Endodermal cell (in vitro differentiated cells): ENCODE measurements around the gene CACNA1F. TPM values are rescaled to one million over a fixed set of nuclear protein-coding genes. Genes with fewer than 3 reads are reported as not detected.

Experiments used
- DNase-seq: peaks from one replicate; pipeline ENCODE4 v3.0.0-alpha.2; 2017
- H3K27ac ChIP-seq: 2 replicates; pipeline ENCODE4 v1.5.1; 2013; ENCODE audit warnings: mild to moderate bottlenecking, low read depth, low read length, moderate library complexity
- H3K27me3 ChIP-seq: 2 replicates; pipeline ENCODE4 v1.6.1; 2013; ENCODE audit warnings: mild to moderate bottlenecking, low read length, moderate library complexity; ENCODE audit not compliant: insufficient read depth, control insufficient read depth, poor library complexity, severe bottlenecking
- H3K36me3 ChIP-seq: 2 replicates; pipeline ENCODE4 v1.7.0; 2013; ENCODE audit warnings: mild to moderate bottlenecking, low read length, moderate library complexity; ENCODE audit not compliant: control insufficient read depth, insufficient read depth
- H3K4me1 ChIP-seq: one replicate; pipeline ENCODE4 v1.7.0; 2013; ENCODE audit warnings: low read length; ENCODE audit not compliant: control insufficient read depth, insufficient read depth
- H3K4me3 ChIP-seq: 2 replicates; pipeline ENCODE4 v1.5.1; 2013; ENCODE audit warnings: mild to moderate bottlenecking, low read length, moderate library complexity
- H3K9ac ChIP-seq: 2 replicates; pipeline ENCODE4 v1.6.1; 2013; ENCODE audit warnings: mild to moderate bottlenecking, low read length, moderate library complexity; ENCODE audit not compliant: poor library complexity, severe bottlenecking; ENCODE audit errors: extremely low read depth
- H3K9me3 ChIP-seq: 2 replicates; pipeline ENCODE4 v1.6.1; 2013; ENCODE audit warnings: mild to moderate bottlenecking, low read length, moderate library complexity; ENCODE audit not compliant: control insufficient read depth
- H3K27ac Mint-ChIP-seq: 2 replicates; pipeline ENCODE4 v1.8.0; 2020; ENCODE audit warnings: mixed read lengths
- H3K27me3 Mint-ChIP-seq: 2 replicates; pipeline ENCODE4 v1.8.0; 2021; ENCODE audit warnings: mild to moderate bottlenecking, mixed read lengths; ENCODE audit not compliant: insufficient read depth
- H3K36me3 Mint-ChIP-seq: 2 replicates; pipeline ENCODE4 v1.8.0; 2020; ENCODE audit warnings: low read depth, mixed read lengths
- H3K4me1 Mint-ChIP-seq: 2 replicates; pipeline ENCODE4 v1.8.0; 2020; ENCODE audit warnings: mixed read lengths
- H3K4me3 Mint-ChIP-seq: 2 replicates; pipeline ENCODE4 v1.8.0; 2020; ENCODE audit warnings: mild to moderate bottlenecking, moderate library complexity, mixed read lengths
- H3K9me3 Mint-ChIP-seq: 2 replicates; pipeline ENCODE4 v1.8.0; 2020; ENCODE audit warnings: mild to moderate bottlenecking, mixed read lengths
- CTCF ChIP-seq: fragments of 200-600 bp; sonication (generic); conservative IDR thresholded peaks from 2 replicates; pipeline ENCODE4 v1.5.0; 2021; ENCODE audit warnings: antibody characterized with exemption, mild to moderate bottlenecking
- WGBS, 2 experiments: methylation state at CpG; one replicate each; pipeline versions ENCODE4 v1.1.5 to v1.1.7; 2013; ENCODE audit warnings: missing lambda C conversion rate in 2 of 2, mixed read lengths in 1 of 2; ENCODE audit not compliant: insufficient coverage in 1 of 2, insufficient read length in 1 of 2; 5-methylcytosine and 5-hydroxymethylcytosine counted together
- total RNA-seq, 2 donors: library from RNA; stranded (reverse); fragmentation: NEBNext Ultra II Directional in 1 of 2; extraction: Animal tissue kit (Norgen Biotek cat#: 25700) in 1 of 2; gene quantifications; 2 replicates in 1 of 2; 3 replicates in 1 of 2; pipeline ENCODE4 v1.2.1, GENCODE V29; 2021

CACNA1F gene
- total RNA-seq, 2 donors from 2014 or later, result 0.42 to 0.70 TPM

GRCh38 chrX:49258749-49259124, 25.6 kb upstream of the CACNA1F start:
- Mint-ChIP-seq H3K4me1 (peaks cover 6% of the 10 kb centered on the region), H3K4me3 (no peak overlapping the region), H3K36me3 (no peaks in the 10 kb centered on the region), H3K27me3 (peaks cover 2% of the 10 kb centered on the region), H3K9me3 (peaks cover 75% of the 10 kb centered on the region), H3K27ac (no peak overlapping the region)
- Histone ChIP-seq H3K4me1 (no peaks in the 10 kb centered on the region), H3K9me3 (no peaks in the 10 kb centered on the region), H3K36me3 (no peaks in the 10 kb centered on the region), H3K9ac (no peak overlapping the region), H3K27me3 (no peaks in the 10 kb centered on the region), H3K27ac (no peak overlapping the region), H3K4me3 (no peak overlapping the region)
- 98% methylated on average over 5 of the region's 5 CpGs; no CpG with 5 or more reads in 1 of the 2 experiments for WGBS, 2 experiments
- DNase-seq, result no peak
- TF ChIP-seq CTCF, result no peak

GRCh38 chrX:49257846-49258748, 25.0 kb upstream of the CACNA1F start:
- Mint-ChIP-seq H3K9me3 (peaks cover 77% of the 10 kb centered on the region), H3K36me3 (no peaks in the 10 kb centered on the region), H3K4me1 (peaks cover 6% of the 10 kb centered on the region), H3K27ac (no peak overlapping the region), H3K4me3 (no peak overlapping the region), H3K27me3 (peaks cover 2% of the 10 kb centered on the region)
- no peak for TF ChIP-seq CTCF
- Histone ChIP-seq H3K9me3 (no peaks in the 10 kb centered on the region), H3K27ac (no peak overlapping the region), H3K4me3 (no peak overlapping the region), H3K27me3 (no peaks in the 10 kb centered on the region), H3K36me3 (no peaks in the 10 kb centered on the region), H3K9ac (no peak overlapping the region), H3K4me1 (no peaks in the 10 kb centered on the region)
- WGBS, 2 experiments, result 89 to 100% methylated on average over 1 to 20 of the region's 20 CpGs
- DNase-seq, result no peak

- Mint-ChIP-seq H3K27me3 (peaks cover 2% of the 10 kb centered on the region), H3K27ac (no peak overlapping the region), H3K9me3 (peaks cover 78% of the 10 kb centered on the region), H3K4me3 (no peak overlapping the region), H3K4me1 (peaks cover 6% of the 10 kb centered on the region), H3K36me3 (no peaks in the 10 kb centered on the region)
- Histone ChIP-seq H3K9me3 (no peaks in the 10 kb centered on the region), H3K27me3 (no peaks in the 10 kb centered on the region), H3K4me1 (no peaks in the 10 kb centered on the region), H3K27ac (no peak overlapping the region), H3K4me3 (no peak overlapping the region), H3K36me3 (no peaks in the 10 kb centered on the region), H3K9ac (no peak overlapping the region)
- 91% methylated on average over 8 of the region's 14 CpGs; no CpG with 5 or more reads in 1 of the 2 experiments for WGBS, 2 experiments
- TF ChIP-seq CTCF, result no peak
- no peak for DNase-seq
These were observed 24.1 kb upstream of the CACNA1F start for GRCh38 chrX:49257074-49257790.
